ENCODE measurements around the gene RGS13.

Gene RGS13

DNA sequence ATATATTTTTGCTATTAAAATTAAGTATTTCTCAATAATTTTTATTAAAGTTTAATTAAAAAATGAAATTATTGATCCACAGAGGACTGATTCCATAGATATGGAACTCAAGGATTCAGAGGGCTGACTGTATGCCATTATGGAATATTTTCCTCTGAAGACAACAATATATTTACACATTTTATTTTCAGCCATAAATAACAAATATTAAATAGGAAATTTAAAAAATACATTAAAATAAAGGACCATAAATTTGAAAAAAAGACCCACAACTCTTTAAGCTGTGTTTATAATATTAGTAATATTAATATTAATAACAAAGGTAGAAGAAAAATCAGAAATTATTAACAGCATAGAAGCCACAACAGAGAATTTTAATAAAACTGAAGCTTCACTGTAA lies 18.2 kb downstream of the RGS13 start:
- H3K27ac ChIP-seq, result no peak overlapping the region
- H3K4me3 ChIP-seq, result no peak overlapping the region
- no peak for DNase-seq (ENCODE audit: low spot score)
- TF ChIP-seq CTCF (IDR thresholded peaks at IDR 0.05), result no peak

GRCh38 chr1:192654591-192655251 lies 18.8 kb downstream of the RGS13 start:
- TF ChIP-seq CTCF (IDR thresholded peaks at IDR 0.05), result no peak
- DNase-seq (ENCODE audit: low spot score), result no peak
- Histone ChIP-seq H3K27ac (no peak overlapping the region), H3K4me3 (no peak overlapping the region)

GRCh38 chr1:192657760-192658159 lies 21.8 kb downstream of the RGS13 start:
- Histone ChIP-seq H3K27ac (no peak overlapping the region), H3K4me3 (no peak overlapping the region)
- DNase-seq (ENCODE audit: low spot score), result no peak
- TF ChIP-seq CTCF (IDR thresholded peaks at IDR 0.05), result no peak

GRCh38 chr1:192658255-192658654 lies 22.3 kb downstream of the RGS13 start:
- Histone ChIP-seq H3K4me3 (no peak overlapping the region), H3K27ac (no peak overlapping the region)
- no peak for DNase-seq (ENCODE audit: low spot score)
- TF ChIP-seq CTCF (IDR thresholded peaks at IDR 0.05), result no peak

GRCh38 chr1:192660613-192661012 lies 24.7 kb downstream of the RGS13 start:
- no peak overlapping the region for H3K4me3 ChIP-seq
- no peak overlapping the region for H3K27ac ChIP-seq
- DNase-seq (ENCODE audit: low spot score), result no peak
- no peak for TF ChIP-seq CTCF (IDR thresholded peaks at IDR 0.05)

- Histone ChIP-seq H3K4me3 (no peak overlapping the region), H3K27ac (no peak overlapping the region)
- DNase-seq (ENCODE audit: low spot score), result no peak
- no peak for TF ChIP-seq CTCF (IDR thresholded peaks at IDR 0.05)
Observed at GRCh38 chr1:192668409-192668983, 32.5 kb downstream of the RGS13 start.

DNA sequence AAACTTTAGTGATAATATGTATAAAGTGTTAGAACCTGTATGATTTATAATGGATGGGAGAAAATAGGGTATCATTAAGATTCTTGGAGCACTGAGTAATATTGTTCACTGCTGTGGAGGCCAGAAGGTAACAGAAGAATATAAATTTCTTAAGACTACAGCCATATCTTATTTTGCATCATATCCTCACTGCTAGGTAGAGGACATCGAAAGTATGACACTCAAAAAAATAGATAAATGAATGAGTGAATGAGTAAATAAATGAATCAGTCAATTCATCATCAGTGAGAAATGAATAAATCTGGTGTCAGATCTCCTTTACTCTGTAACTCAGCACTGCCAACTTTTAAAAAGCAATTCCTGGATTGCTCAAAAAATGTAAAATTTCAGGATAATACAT lies 33.2 kb downstream of the RGS13 start:
- H3K27ac ChIP-seq, result no peak overlapping the region
- H3K4me3 ChIP-seq, result no peak overlapping the region
- no peak for TF ChIP-seq CTCF (IDR thresholded peaks at IDR 0.05)
- DNase-seq (ENCODE audit: low spot score), result no peak

Data from coronary artery (tissue), 2 donors.